Activated naive CD8-positive, alpha-beta T cell treated with anti-CD3 and anti-CD28 coated beads, Interleukin-2, amount 50 U/mL, for 24 hours (primary cell): ENCODE measurements around the gene EBF3.
"Not testable (repeated sequence)": the region's sequence is repeated elsewhere in the genome, so short reads cannot be mapped to it uniquely, and the experiment has no call there.

Experiments used
- ATAC-seq: fragments of 150-1000 bp; cut with Tn5 transposase; one replicate; pipeline ENCODE4 v1.10.0; 2021
- DNase-seq: peaks from one replicate; pipeline ENCODE4 v3.0.0; 2021
- H3K27ac Mint-ChIP-seq: one replicate; pipeline ENCODE4 v1.8.0; 2021; ENCODE audit warnings: mild to moderate bottlenecking, mixed read lengths
- H3K27me3 Mint-ChIP-seq: one replicate; pipeline ENCODE4 v1.8.0; 2021; ENCODE audit warnings: mixed read lengths
- H3K36me3 Mint-ChIP-seq: one replicate; pipeline ENCODE4 v1.8.0; 2021; ENCODE audit warnings: low read depth, mixed read lengths
- H3K4me1 Mint-ChIP-seq: one replicate; pipeline ENCODE4 v1.8.0; 2021; ENCODE audit warnings: mixed read lengths
- H3K4me3 Mint-ChIP-seq: one replicate; pipeline ENCODE4 v1.8.0; 2021; ENCODE audit warnings: mild to moderate bottlenecking, moderate library complexity, mixed read lengths
- H3K9me3 Mint-ChIP-seq: one replicate; pipeline ENCODE4 v1.8.0; 2021; ENCODE audit warnings: mixed read lengths

EBF3 gene

GRCh38 chr10:129922598-129923123 is 41.4 kb downstream of the EBF3 start:
- no peaks in the 10 kb centered on the region for H3K36me3 Mint-ChIP-seq
- H3K27ac Mint-ChIP-seq, result no peak overlapping the region
- H3K4me3 Mint-ChIP-seq, result no peak overlapping the region
- no peak for ATAC-seq
- H3K27me3 Mint-ChIP-seq, result no peaks in the 10 kb centered on the region
- H3K4me1 Mint-ChIP-seq, result no peaks in the 10 kb centered on the region
- no peak for DNase-seq
- no peaks in the 10 kb centered on the region for H3K9me3 Mint-ChIP-seq

- ATAC-seq, result no peak
- Mint-ChIP-seq H3K27me3 (no peaks in the 10 kb centered on the region), H3K9me3 (no peaks in the 10 kb centered on the region), H3K27ac (no peak overlapping the region), H3K36me3 (no peaks in the 10 kb centered on the region), H3K4me1 (no peaks in the 10 kb centered on the region), H3K4me3 (no peak overlapping the region)
- DNase-seq, result no peak
Observed at GRCh38 chr10:129921801-129922597, 42.1 kb downstream of the EBF3 start.

GRCh38 chr10:129921065-129921670 is 42.9 kb downstream of the EBF3 start:
- no peak overlapping the region for H3K27ac Mint-ChIP-seq
- H3K36me3 Mint-ChIP-seq, result no peaks in the 10 kb centered on the region
- H3K4me3 Mint-ChIP-seq, result no peak overlapping the region
- DNase-seq (no peak), ATAC-seq (no peak)
- no peaks in the 10 kb centered on the region for H3K4me1 Mint-ChIP-seq
- H3K9me3 Mint-ChIP-seq, result no peaks in the 10 kb centered on the region
- no peaks in the 10 kb centered on the region for H3K27me3 Mint-ChIP-seq

GRCh38 chr10:129920187-129920586 is 43.9 kb downstream of the EBF3 start:
- ATAC-seq, H3K4me3 Mint-ChIP-seq, H3K27ac Mint-ChIP-seq, H3K4me1 Mint-ChIP-seq, H3K36me3 Mint-ChIP-seq, DNase-seq, H3K9me3 Mint-ChIP-seq, H3K27me3 Mint-ChIP-seq: not testable (repeated sequence)

- Mint-ChIP-seq H3K4me3 (no peak overlapping the region), H3K36me3 (no peaks in the 10 kb centered on the region), H3K27me3 (no peaks in the 10 kb centered on the region), H3K4me1 (no peaks in the 10 kb centered on the region), H3K9me3 (no peaks in the 10 kb centered on the region), H3K27ac (no peak overlapping the region)
- DNase-seq, result no peak
- ATAC-seq, result no peak
Observed at GRCh38 chr10:129919358-129919757, 44.7 kb downstream of the EBF3 start.

- no peaks in the 10 kb centered on the region for H3K4me1 Mint-ChIP-seq
- no peak overlapping the region for H3K27ac Mint-ChIP-seq
- ATAC-seq (no peak), DNase-seq (no peak)
- no peaks in the 10 kb centered on the region for H3K27me3 Mint-ChIP-seq
- no peaks in the 10 kb centered on the region for H3K36me3 Mint-ChIP-seq
- no peaks in the 10 kb centered on the region for H3K9me3 Mint-ChIP-seq
- no peak overlapping the region for H3K4me3 Mint-ChIP-seq
Observed at GRCh38 chr10:129918836-129919235, 45.2 kb downstream of the EBF3 start.

- Mint-ChIP-seq H3K4me1 (no peaks in the 10 kb centered on the region), H3K4me3 (no peak overlapping the region), H3K27me3 (no peaks in the 10 kb centered on the region), H3K9me3 (no peaks in the 10 kb centered on the region), H3K36me3 (no peaks in the 10 kb centered on the region), H3K27ac (no peak overlapping the region)
- no peak for DNase-seq
- ATAC-seq, result no peak
Observed at GRCh38 chr10:129918401-129918800, 45.7 kb downstream of the EBF3 start.

GRCh38 chr10:129917936-129918335 is 46.1 kb downstream of the EBF3 start:
- Mint-ChIP-seq H3K27me3 (no peaks in the 10 kb centered on the region), H3K9me3 (no peaks in the 10 kb centered on the region), H3K4me1 (no peaks in the 10 kb centered on the region), H3K36me3 (no peaks in the 10 kb centered on the region), H3K27ac (no peak overlapping the region), H3K4me3 (no peak overlapping the region)
- ATAC-seq, result no peak
- DNase-seq, result no peak

GRCh38 chr10:129916506-129916995 is 47.5 kb downstream of the EBF3 start:
- no peaks in the 10 kb centered on the region for H3K9me3 Mint-ChIP-seq
- H3K4me3 Mint-ChIP-seq, result no peak overlapping the region
- no peaks in the 10 kb centered on the region for H3K27me3 Mint-ChIP-seq
- ATAC-seq, result no peak
- H3K36me3 Mint-ChIP-seq, result no peaks in the 10 kb centered on the region
- H3K4me1 Mint-ChIP-seq, result no peaks in the 10 kb centered on the region
- no peak overlapping the region for H3K27ac Mint-ChIP-seq
- no peak for DNase-seq

GRCh38 chr10:129915526-129916378 is 48.3 kb downstream of the EBF3 start:
- ATAC-seq (no peak), DNase-seq (no peak)
- Mint-ChIP-seq H3K4me3 (no peak overlapping the region), H3K4me1 (no peaks in the 10 kb centered on the region), H3K36me3 (no peaks in the 10 kb centered on the region), H3K27ac (no peak overlapping the region), H3K27me3 (no peaks in the 10 kb centered on the region), H3K9me3 (no peaks in the 10 kb centered on the region)

GRCh38 chr10:129914960-129915359 is 49.1 kb downstream of the EBF3 start:
- DNase-seq (no peak), ATAC-seq (no peak)
- no peak overlapping the region for H3K27ac Mint-ChIP-seq
- H3K9me3 Mint-ChIP-seq, result no peaks in the 10 kb centered on the region
- no peaks in the 10 kb centered on the region for H3K27me3 Mint-ChIP-seq
- no peaks in the 10 kb centered on the region for H3K36me3 Mint-ChIP-seq
- H3K4me3 Mint-ChIP-seq, result no peak overlapping the region
- H3K4me1 Mint-ChIP-seq, result no peaks in the 10 kb centered on the region

GRCh38 chr10:129914153-129914855 is 49.8 kb downstream of the EBF3 start:
- Mint-ChIP-seq H3K4me1 (no peaks in the 10 kb centered on the region), H3K27ac (no peak overlapping the region), H3K4me3 (no peak overlapping the region), H3K36me3 (no peaks in the 10 kb centered on the region), H3K27me3 (no peaks in the 10 kb centered on the region), H3K9me3 (no peaks in the 10 kb centered on the region)
- DNase-seq, result no peak
- no peak for ATAC-seq

GRCh38 chr10:129912986-129913695 is 50.9 kb downstream of the EBF3 start:
- Mint-ChIP-seq H3K36me3 (no peaks in the 10 kb centered on the region), H3K27ac (no peak overlapping the region), H3K4me1 (no peaks in the 10 kb centered on the region), H3K9me3 (no peaks in the 10 kb centered on the region), H3K27me3 (no peaks in the 10 kb centered on the region), H3K4me3 (no peak overlapping the region)
- DNase-seq (no peak), ATAC-seq (no peak)
